Hepatocyte (in vitro differentiated cells): Measurements from ENCODE around the gene SHH. TPM values are rescaled to one million over a fixed set of nuclear protein-coding genes. Genes with fewer than 3 reads are reported as not detected.

Experiments used
- DNase-seq: peaks from one replicate; pipeline ENCODE4 v3.0.0-alpha.2; 2016; ENCODE audit warnings: low spot score
- H2AFZ ChIP-seq: fragments of 200-600 bp; sonication (generic); 2 replicates; pipeline ENCODE4 v1.6.0; 2016; ENCODE audit warnings: antibody characterized with exemption, mild to moderate bottlenecking
- H3K27ac ChIP-seq: fragments of 200-600 bp; sonication (generic); 2 replicates; pipeline ENCODE4 v1.5.1; 2016; ENCODE audit warnings: mild to moderate bottlenecking
- H3K27me3 ChIP-seq: fragments of 200-600 bp; sonication (generic); 2 replicates; pipeline ENCODE4 v1.6.1; 2016
- H3K36me3 ChIP-seq: fragments of 200-600 bp; sonication (generic); replicated peaks from 2 replicates; pipeline ENCODE4 v1.5.1; 2016; ENCODE audit warnings: low read depth; ENCODE audit not compliant: insufficient read depth
- H3K4me1 ChIP-seq: fragments of 200-600 bp; sonication (generic); 2 replicates; pipeline ENCODE4 v1.5.1; 2016; ENCODE audit warnings: mild to moderate bottlenecking, moderate library complexity; ENCODE audit not compliant: insufficient read depth
- H3K4me2 ChIP-seq: fragments of 200-600 bp; sonication (generic); 2 replicates; pipeline ENCODE4 v1.6.0; 2016
- H3K4me3 ChIP-seq: fragments of 200-600 bp; sonication (generic); 2 replicates; pipeline ENCODE4 v1.5.1; 2016; ENCODE audit warnings: mild to moderate bottlenecking
- H3K79me2 ChIP-seq: fragments of 200-600 bp; sonication (generic); 2 replicates; pipeline ENCODE4 v1.6.0; 2017; ENCODE audit warnings: mild to moderate bottlenecking
- H3K9me2 ChIP-seq: fragments of 200-600 bp; sonication (generic); replicated peaks from 2 replicates; pipeline ENCODE4 v1.6.0; 2017; ENCODE audit warnings: mild to moderate bottlenecking; ENCODE audit not compliant: insufficient read depth
- H3K9me3 ChIP-seq: fragments of 200-600 bp; sonication (generic); 2 replicates; pipeline ENCODE4 v1.5.1; 2016; ENCODE audit warnings: low read depth, mild to moderate bottlenecking
- H4K20me1 ChIP-seq: fragments of 200-600 bp; sonication (generic); 2 replicates; pipeline ENCODE4 v1.6.0; 2016; ENCODE audit warnings: mild to moderate bottlenecking; ENCODE audit not compliant: insufficient read depth, poor library complexity, severe bottlenecking
- EZH2 ChIP-seq: fragments of 200-600 bp; sonication (generic); IDR thresholded peaks from 2 replicates; pipeline ENCODE4 v1.6.1; 2016; ENCODE audit warnings: antibody characterized with exemption, mild to moderate bottlenecking, borderline replicate concordance
- EZH2phosphoT487 ChIP-seq: fragments of 200-600 bp; sonication (generic); IDR thresholded peaks from one replicate; pipeline ENCODE4 v1.6.1; 2018; ENCODE audit warnings: antibody characterized with exemption, mild to moderate bottlenecking, low read depth, moderate library complexity; ENCODE audit not compliant: unreplicated experiment, severe bottlenecking
- WGBS: methylation state at CpG from one replicate; pipeline ENCODE4 v1.1.6; 2016; ENCODE audit warnings: low lambda C conversion rate; ENCODE audit errors: missing lambda C conversion rate; 5-methylcytosine and 5-hydroxymethylcytosine counted together
- polyA plus RNA-seq: library from polyadenylated mRNA; unstranded; fragments of >200 nt; fragmentation: Nextera tagmentation; extraction: Ambion mirVana; gene quantifications from 2 replicates; pipeline ENCODE4 v1.2.1, GENCODE V29; 2016
- total RNA-seq: library from RNA; depleted of rRNA; stranded (reverse); fragments of >200 nt; gene quantifications from 2 replicates; pipeline ENCODE4 v1.2.3, GENCODE V29; 2014
- TF ChIP-seq, protein P1 (sequence below): fragments of 200-600 bp; sonication (generic); IDR thresholded peaks from 2 replicates; pipeline ENCODE4 v1.5.1; 2016; ENCODE audit warnings: antibody characterized with exemption, mild to moderate bottlenecking; ENCODE audit not compliant: poor library complexity

Gene SHH
- total and polyA plus RNA-seq, 2 experiments from 2014 or later: 12.1 to 21.2 TPM

DNA sequence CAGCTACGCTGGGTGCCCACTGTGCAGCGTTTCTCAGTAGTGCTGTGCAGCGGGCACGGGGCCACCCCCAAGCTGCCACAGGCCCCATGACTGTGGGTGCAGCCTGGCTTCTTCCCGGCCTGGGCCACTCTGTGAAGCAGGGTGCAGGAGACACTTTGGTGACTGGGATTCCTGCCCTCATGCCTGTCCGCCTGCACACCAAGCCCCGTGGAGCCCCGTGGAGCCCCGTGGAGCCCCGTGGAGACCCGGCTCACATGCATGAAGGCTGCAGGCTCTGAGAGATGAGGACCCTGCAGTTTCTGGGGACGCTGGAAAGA, 3.9 kb upstream of the SHH start:
- TF ChIP-seq, protein P1, sequence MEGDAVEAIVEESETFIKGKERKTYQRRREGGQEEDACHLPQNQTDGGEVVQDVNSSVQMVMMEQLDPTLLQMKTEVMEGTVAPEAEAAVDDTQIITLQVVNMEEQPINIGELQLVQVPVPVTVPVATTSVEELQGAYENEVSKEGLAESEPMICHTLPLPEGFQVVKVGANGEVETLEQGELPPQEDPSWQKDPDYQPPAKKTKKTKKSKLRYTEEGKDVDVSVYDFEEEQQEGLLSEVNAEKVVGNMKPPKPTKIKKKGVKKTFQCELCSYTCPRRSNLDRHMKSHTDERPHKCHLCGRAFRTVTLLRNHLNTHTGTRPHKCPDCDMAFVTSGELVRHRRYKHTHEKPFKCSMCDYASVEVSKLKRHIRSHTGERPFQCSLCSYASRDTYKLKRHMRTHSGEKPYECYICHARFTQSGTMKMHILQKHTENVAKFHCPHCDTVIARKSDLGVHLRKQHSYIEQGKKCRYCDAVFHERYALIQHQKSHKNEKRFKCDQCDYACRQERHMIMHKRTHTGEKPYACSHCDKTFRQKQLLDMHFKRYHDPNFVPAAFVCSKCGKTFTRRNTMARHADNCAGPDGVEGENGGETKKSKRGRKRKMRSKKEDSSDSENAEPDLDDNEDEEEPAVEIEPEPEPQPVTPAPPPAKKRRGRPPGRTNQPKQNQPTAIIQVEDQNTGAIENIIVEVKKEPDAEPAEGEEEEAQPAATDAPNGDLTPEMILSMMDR: no peak
- no peak for TF ChIP-seq EZH2
- TF ChIP-seq EZH2phosphoT487: no peak
- H3K27me3 ChIP-seq: peaks cover 43% of the 10 kb centered on the region
- no peak overlapping the region for H2AFZ ChIP-seq
- no peaks in the 10 kb centered on the region for H3K4me1 ChIP-seq
- no peaks in the 10 kb centered on the region for H3K9me3 ChIP-seq
- no peak for DNase-seq
- H3K79me2 ChIP-seq: peaks cover 16% of the 10 kb centered on the region
- no peaks in the 10 kb centered on the region for H3K36me3 ChIP-seq
- H3K27ac ChIP-seq: no peak overlapping the region
- H3K9me2 ChIP-seq: no peaks in the 10 kb centered on the region
- WGBS: 93% methylated on average over 7 of the region's 12 CpGs
- H3K4me2 ChIP-seq: no peak overlapping the region
- H4K20me1 ChIP-seq: no peaks in the 10 kb centered on the region
- no peak overlapping the region for H3K4me3 ChIP-seq

DNA sequence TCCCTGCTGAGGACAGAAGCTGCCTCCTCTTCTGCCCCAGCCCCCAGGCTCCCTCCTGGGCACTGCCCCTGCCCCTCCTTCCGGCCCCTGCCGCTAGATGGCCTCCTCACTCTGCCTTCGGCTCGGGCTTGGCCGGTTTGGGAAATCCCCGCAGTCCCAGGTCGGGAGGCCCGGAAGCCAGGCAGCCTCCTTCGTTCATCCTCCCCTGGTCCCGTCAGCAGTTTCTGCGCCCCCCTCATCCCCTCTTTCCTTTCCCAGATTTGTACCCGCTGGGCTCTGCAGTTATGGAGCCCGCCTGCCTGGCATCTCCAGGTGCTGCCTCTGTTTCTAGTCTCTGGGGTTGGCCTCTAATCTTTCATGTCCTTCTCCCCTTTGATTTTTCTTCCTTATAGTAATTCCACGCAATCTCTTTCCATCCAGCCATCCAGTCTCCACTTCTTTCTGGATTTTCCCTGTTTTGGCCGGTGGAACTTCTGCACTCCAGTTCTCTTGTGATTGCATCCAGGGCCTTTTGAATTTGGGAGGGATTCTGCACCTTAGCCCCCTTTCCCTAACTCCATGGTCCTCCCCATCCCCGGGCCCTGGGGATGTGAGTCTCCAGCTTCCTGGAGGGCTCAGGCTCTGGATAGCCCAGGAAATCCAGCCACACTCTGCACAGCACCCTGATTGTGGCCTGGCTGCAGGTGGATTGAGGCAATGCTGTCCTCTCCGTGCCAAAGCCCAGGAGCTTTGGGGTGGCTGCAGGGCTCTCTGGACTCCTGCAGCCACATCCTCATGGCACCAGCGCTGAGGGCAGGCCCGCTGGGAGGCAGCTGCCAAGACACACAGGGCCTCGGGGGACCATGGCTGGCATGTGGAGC, 3.3 kb upstream of the SHH start:
- peaks cover 49% of the 10 kb centered on the region for H3K27me3 ChIP-seq

DNA sequence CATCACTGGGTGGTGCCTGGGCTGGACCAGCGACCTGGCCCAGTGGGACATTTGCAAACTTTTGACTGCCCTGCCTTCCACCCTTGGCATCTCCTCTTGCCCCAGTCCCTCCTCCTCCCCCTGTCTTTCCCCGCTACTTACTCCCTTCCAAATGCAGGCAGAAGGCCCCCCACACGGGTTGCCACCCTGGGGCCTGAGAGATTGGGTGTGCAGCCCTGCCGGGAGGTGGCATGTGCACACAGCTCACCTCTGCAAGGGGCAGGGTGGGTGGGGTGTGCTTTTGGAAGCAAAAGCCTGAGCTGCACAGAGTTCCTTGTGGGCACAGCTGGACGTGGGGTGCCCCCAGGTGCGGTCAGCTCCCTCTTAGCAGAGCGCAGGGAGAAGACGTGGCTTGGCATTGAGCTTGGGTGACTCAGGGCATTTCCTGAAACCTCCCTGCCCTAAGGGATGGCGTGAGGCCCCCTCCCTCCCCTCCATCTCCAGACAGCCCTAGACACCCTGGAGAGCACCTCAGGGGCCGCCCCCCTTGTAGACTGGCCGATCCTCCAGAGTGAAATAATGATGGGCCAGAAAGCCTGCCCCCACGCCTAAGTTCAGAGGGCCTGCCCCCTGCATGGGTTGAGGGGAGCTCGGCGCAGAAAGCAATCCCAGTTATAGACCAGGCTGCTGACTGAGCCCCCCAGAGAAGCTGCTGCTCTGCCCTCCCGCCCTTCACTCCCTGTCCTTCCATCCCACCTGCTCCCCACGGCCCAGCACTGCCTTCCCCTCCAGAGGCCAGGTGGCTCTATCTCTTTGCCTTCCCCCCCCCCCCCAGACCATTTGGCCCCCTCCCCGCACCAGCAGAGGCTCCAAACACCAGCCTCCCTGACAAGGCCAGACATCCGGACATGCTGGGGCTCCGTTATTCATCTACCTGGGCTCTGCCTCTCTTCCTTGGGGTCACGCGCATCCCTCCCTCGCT, 2.3 kb upstream of the SHH start:
- H3K36me3 ChIP-seq: no peaks in the 10 kb centered on the region
- no peak overlapping the region for H3K4me2 ChIP-seq
- peaks cover 24% of the 10 kb centered on the region for H3K79me2 ChIP-seq
- no peaks in the 10 kb centered on the region for H3K4me1 ChIP-seq
- H3K4me3 ChIP-seq: no peak overlapping the region
- no peak overlapping the region for H2AFZ ChIP-seq
- no peaks in the 10 kb centered on the region for H4K20me1 ChIP-seq
- H3K27ac ChIP-seq: no peak overlapping the region
- peaks cover 57% of the 10 kb centered on the region for H3K27me3 ChIP-seq
- 46% methylated on average over 12 of the region's 22 CpGs for WGBS
- TF ChIP-seq, protein P1: no peak
- DNase-seq: no peak
- no peaks in the 10 kb centered on the region for H3K9me2 ChIP-seq
- no peaks in the 10 kb centered on the region for H3K9me3 ChIP-seq

More for the DNA sequence above, 3.3 kb upstream of the SHH start:
- WGBS: 35% methylated on average over 20 of the region's 20 CpGs
- peak overlapping the region; percentile 66 for H3K4me2 ChIP-seq
- no peaks in the 10 kb centered on the region for H3K9me2 ChIP-seq
- no peaks in the 10 kb centered on the region for H4K20me1 ChIP-seq
- no peak overlapping the region for H3K4me3 ChIP-seq
- DNase-seq: peak; percentile 86
- TF ChIP-seq, protein P1: peak; percentile 72
- TF ChIP-seq EZH2: no peak
- no peaks in the 10 kb centered on the region for H3K36me3 ChIP-seq
- H2AFZ ChIP-seq: no peak overlapping the region
- H3K27ac ChIP-seq: no peak overlapping the region
- H3K9me3 ChIP-seq: no peaks in the 10 kb centered on the region
- no peaks in the 10 kb centered on the region for H3K4me1 ChIP-seq
- H3K79me2 ChIP-seq: peaks cover 22% of the 10 kb centered on the region
